Coronary artery (tissue), 2 donors: Measurements from ENCODE around the gene ACSL3.

Experiments
- DNase-seq: peaks from one replicate; pipeline ENCODE4 v3.0.0-alpha.2; 2017; ENCODE audit warnings: low spot score
- H3K27ac ChIP-seq, 2 donors: fragments of 200-600 bp; sonication (generic); one replicate each; pipeline ENCODE4 v1.5.1; 2016 to 2019
- H3K4me3 ChIP-seq: fragments of 200-600 bp; sonication (generic); 2 replicates; pipeline ENCODE4 v1.5.1; 2016; ENCODE audit warnings: mild to moderate bottlenecking, moderate library complexity
- TF ChIP-seq, protein P1 (sequence below): fragments of 200-600 bp; sonication (generic); IDR thresholded peaks from one replicate; pipeline ENCODE4 v1.5.1; 2019; ENCODE audit warnings: antibody characterized with exemption

The ACSL3 gene

GRCh38 chr2:222876947-222877346 is 16.1 kb downstream of the ACSL3 start:
- Histone ChIP-seq H3K27ac (no peak overlapping the region), H3K4me3 (no peak overlapping the region)
- TF ChIP-seq, protein P1, sequence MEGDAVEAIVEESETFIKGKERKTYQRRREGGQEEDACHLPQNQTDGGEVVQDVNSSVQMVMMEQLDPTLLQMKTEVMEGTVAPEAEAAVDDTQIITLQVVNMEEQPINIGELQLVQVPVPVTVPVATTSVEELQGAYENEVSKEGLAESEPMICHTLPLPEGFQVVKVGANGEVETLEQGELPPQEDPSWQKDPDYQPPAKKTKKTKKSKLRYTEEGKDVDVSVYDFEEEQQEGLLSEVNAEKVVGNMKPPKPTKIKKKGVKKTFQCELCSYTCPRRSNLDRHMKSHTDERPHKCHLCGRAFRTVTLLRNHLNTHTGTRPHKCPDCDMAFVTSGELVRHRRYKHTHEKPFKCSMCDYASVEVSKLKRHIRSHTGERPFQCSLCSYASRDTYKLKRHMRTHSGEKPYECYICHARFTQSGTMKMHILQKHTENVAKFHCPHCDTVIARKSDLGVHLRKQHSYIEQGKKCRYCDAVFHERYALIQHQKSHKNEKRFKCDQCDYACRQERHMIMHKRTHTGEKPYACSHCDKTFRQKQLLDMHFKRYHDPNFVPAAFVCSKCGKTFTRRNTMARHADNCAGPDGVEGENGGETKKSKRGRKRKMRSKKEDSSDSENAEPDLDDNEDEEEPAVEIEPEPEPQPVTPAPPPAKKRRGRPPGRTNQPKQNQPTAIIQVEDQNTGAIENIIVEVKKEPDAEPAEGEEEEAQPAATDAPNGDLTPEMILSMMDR = no peak
- no peak for DNase-seq

- TF ChIP-seq, protein P1 = no peak
- Histone ChIP-seq H3K4me3 (no peak overlapping the region), H3K27ac (no peak overlapping the region)
- DNase-seq = no peak
These were observed 16.9 kb downstream of the ACSL3 start for GRCh38 chr2:222877556-222878300.

DNA sequence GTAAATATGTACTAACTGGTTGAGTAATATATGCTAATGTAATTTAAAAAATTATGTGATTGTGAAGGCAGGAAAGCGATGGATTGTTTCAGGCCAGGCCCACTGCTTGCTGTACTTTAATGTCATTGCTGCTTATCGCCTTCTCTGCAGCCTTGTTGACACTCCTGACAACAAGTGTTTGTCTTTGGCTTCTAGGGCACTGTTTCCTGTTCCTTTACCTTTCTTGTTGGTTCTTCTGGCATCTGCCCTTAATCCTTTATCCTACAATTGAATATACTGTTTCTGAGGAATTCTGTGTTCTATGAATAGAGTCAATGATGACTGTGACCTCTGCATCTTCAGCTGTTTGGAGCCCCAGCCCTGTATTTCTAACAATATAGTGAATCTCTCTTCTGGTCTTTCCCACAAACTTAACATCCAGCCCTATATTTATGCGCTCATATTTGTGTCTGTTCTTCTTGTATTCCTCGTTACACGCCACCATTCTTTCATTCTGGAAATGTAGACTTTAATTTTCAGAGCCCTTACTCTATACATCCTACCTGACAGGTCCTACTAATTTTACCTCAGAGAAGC is 17.6 kb downstream of the ACSL3 start:
- DNase-seq = no peak
- H3K4me3 ChIP-seq = no peak overlapping the region
- TF ChIP-seq, protein P1 = no peak
- H3K27ac ChIP-seq = no peak overlapping the region

DNA sequence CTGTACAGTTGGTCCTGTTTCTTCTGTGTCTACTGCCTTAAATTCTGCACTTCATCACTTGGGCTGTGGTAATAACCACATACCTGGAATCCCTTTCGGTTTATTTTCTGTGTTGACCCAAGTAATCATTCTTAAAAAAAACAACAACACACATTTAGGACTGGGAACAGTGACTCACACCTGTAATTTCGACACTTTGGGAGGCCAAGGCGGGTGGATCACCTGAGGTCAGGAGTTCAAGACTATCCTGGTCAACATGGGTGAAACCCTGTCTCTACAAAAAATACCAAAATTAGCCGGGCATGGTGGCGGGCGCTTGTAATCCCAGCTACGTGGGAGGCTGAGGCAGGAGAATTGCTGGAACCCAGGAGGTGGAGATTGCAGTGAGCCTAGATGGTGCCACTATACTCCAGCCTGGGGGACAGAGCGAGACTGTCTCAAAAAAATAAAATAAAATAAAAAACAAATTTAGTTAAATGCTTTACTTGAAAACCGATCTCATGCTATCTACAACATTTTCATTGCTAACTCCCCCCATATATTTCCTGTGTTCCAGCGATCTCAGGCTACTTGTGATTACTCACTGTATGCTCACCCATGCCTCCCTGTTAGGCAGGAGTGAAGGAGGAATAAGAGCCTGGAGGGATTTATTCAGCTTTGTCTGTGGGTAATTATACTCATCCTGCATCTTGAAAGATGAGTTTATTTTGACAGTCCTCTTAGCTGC is 18.2 kb downstream of the ACSL3 start:
- no peak for DNase-seq
- no peak overlapping the region for H3K4me3 ChIP-seq
- TF ChIP-seq, protein P1 = no peak
- H3K27ac ChIP-seq = no peak overlapping the region

- Histone ChIP-seq H3K27ac (no peak overlapping the region), H3K4me3 (no peak overlapping the region)
- TF ChIP-seq, protein P1 = no peak
These were observed 18.7 kb downstream of the ACSL3 start for GRCh38 chr2:222879604-222879933.

GRCh38 chr2:222882484-222882928 is 21.7 kb downstream of the ACSL3 start:
- Histone ChIP-seq H3K4me3 (no peak overlapping the region), H3K27ac (no peak overlapping the region)
- no peak for DNase-seq
- TF ChIP-seq, protein P1 = no peak

More at GRCh38 chr2:222879604-222879933, 18.7 kb downstream of the ACSL3 start:
- DNase-seq = no peak
